ENCODE measurements around the gene POLR3K. TPM values are rescaled to one million over a fixed set of nuclear protein-coding genes. Genes with fewer than 3 reads are reported as not detected.

POLR3K gene
- polyA plus RNA-seq, 2 of the 4 experiments (the other 2 are of a cell fraction) = 47.6 to 50.9 TPM

DNA sequence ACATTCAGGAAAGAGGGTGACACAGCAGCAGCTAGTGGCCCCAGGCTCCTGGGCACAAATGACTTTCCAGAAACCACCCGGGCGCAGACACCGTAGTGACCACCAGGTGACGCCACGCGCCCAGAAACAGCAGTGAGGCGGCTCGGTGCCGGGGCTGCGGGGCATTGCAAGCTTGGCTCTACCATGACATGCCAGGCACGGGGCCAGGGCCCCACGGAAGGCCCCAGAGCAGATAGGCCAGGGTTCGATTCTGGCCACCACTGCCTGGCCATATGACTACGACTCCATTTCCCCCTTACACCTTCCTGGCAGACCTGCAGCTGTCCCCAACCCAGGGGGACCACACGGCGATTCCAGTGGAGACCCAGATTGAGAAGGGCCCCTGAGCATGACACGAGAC is 12.3 kb upstream of the POLR3K start:
- H3K4me1 ChIP-seq = no peaks in the 10 kb centered on the region; the same call in 2 of the 3 replicates
- H3K4me2 ChIP-seq = no peak overlapping the region
- WGBS (ENCODE audit: missing lambda C conversion rate) = 33% methylated on average over 8 of the region's 17 CpGs
- ChIA-PET CTCF (interaction anchor here (0.6 to 25.2 kb wide), 53 partner anchors 9 to 590 kb away, joined by 3 to 718 read pairs (median 5); partner anchors contain the start of genes AXIN1, DECR2, HBQ1 and MPG), POLR2A (interaction anchor here (0.7 to 1.1 kb wide), 2 partner anchors 11 to 13 kb away, joined by 3 read pairs; partner anchors contain the start of gene POLR3K)
- TF ChIP-seq BHLHE40 (IDR thresholded peaks at IDR 0.05; ENCODE audit: low read depth, low read length) = no peak
- no peak for TF ChIP-seq RARB (CRISPR knock-in tag; IDR thresholded peaks at IDR 0.05)
- no peak for TF ChIP-seq MAZ (IDR thresholded peaks at IDR 0.05; ENCODE audit: borderline replicate concordance, low read depth, low read length)
- no peak for TF ChIP-seq FOXS1 (CRISPR knock-in tag; IDR thresholded peaks at IDR 0.05)
- peak; percentile 93 for TF ChIP-seq SMC3 (IDR thresholded peaks at IDR 0.05)
- no peak for TF ChIP-seq KDM1A (IDR thresholded peaks at IDR 0.05; ENCODE audit: low read depth)
- TF ChIP-seq ZNF302 (CRISPR knock-in tag; IDR thresholded peaks at IDR 0.05) = no peak
- TF ChIP-seq TFCP2L1 (CRISPR knock-in tag; IDR thresholded peaks at IDR 0.05) = no peak
- no peak for TF ChIP-seq FOSB (CRISPR knock-in tag; IDR thresholded peaks at IDR 0.05)
- no peak for TF ChIP-seq CHD2 (IDR thresholded peaks at IDR 0.05; ENCODE audit: low read length, partially characterized antibody)
- TF ChIP-seq RAD21 (conservative IDR thresholded peaks at IDR 0.05 in 1 of 2, IDR thresholded peaks at IDR 0.05 in 1 of 2) = peak; percentile 97 to 98
- no peak for TF ChIP-seq RNF2 (IDR thresholded peaks at IDR 0.05; ENCODE audit: borderline replicate concordance, low read depth)
- TF ChIP-seq RFX5 (IDR thresholded peaks at IDR 0.05) = no peak
- TF ChIP-seq HOXB13 (CRISPR knock-in tag; IDR thresholded peaks at IDR 0.05; ENCODE audit: low read depth) = no peak
- TF ChIP-seq, protein P1, sequence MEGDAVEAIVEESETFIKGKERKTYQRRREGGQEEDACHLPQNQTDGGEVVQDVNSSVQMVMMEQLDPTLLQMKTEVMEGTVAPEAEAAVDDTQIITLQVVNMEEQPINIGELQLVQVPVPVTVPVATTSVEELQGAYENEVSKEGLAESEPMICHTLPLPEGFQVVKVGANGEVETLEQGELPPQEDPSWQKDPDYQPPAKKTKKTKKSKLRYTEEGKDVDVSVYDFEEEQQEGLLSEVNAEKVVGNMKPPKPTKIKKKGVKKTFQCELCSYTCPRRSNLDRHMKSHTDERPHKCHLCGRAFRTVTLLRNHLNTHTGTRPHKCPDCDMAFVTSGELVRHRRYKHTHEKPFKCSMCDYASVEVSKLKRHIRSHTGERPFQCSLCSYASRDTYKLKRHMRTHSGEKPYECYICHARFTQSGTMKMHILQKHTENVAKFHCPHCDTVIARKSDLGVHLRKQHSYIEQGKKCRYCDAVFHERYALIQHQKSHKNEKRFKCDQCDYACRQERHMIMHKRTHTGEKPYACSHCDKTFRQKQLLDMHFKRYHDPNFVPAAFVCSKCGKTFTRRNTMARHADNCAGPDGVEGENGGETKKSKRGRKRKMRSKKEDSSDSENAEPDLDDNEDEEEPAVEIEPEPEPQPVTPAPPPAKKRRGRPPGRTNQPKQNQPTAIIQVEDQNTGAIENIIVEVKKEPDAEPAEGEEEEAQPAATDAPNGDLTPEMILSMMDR (IDR thresholded peaks at IDR 0.05) = peak; percentile 92
- TF ChIP-seq, protein P2, sequence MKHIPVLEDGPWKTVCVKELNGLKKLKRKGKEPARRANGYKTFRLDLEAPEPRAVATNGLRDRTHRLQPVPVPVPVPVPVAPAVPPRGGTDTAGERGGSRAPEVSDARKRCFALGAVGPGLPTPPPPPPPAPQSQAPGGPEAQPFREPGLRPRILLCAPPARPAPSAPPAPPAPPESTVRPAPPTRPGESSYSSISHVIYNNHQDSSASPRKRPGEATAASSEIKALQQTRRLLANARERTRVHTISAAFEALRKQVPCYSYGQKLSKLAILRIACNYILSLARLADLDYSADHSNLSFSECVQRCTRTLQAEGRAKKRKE (CRISPR knock-in tag; IDR thresholded peaks at IDR 0.05; ENCODE audit: low read depth) = no peak
- TF ChIP-seq NPAS2 (CRISPR knock-in tag; IDR thresholded peaks at IDR 0.05; ENCODE audit: borderline replicate concordance) = no peak
- TF ChIP-seq PHF8 (IDR thresholded peaks at IDR 0.05; ENCODE audit: borderline replicate concordance, low read depth) = no peak
- TF ChIP-seq, protein P3, sequence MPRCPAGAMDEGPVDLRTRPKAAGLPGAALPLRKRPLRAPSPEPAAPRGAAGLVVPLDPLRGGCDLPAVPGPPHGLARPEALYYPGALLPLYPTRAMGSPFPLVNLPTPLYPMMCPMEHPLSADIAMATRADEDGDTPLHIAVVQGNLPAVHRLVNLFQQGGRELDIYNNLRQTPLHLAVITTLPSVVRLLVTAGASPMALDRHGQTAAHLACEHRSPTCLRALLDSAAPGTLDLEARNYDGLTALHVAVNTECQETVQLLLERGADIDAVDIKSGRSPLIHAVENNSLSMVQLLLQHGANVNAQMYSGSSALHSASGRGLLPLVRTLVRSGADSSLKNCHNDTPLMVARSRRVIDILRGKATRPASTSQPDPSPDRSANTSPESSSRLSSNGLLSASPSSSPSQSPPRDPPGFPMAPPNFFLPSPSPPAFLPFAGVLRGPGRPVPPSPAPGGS (IDR thresholded peaks at IDR 0.05) = no peak
- TF ChIP-seq, protein P4, sequence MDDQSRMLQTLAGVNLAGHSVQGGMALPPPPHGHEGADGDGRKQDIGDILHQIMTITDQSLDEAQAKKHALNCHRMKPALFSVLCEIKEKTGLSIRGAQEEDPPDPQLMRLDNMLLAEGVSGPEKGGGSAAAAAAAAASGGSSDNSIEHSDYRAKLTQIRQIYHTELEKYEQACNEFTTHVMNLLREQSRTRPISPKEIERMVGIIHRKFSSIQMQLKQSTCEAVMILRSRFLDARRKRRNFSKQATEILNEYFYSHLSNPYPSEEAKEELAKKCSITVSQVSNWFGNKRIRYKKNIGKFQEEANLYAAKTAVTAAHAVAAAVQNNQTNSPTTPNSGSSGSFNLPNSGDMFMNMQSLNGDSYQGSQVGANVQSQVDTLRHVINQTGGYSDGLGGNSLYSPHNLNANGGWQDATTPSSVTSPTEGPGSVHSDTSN (IDR thresholded peaks at IDR 0.05) = no peak
- TF ChIP-seq ZFP36 (IDR thresholded peaks at IDR 0.05; ENCODE audit: borderline replicate concordance, partially characterized antibody) = no peak
- no peak for TF ChIP-seq EP300 (IDR thresholded peaks at IDR 0.05)
- no peak for TF ChIP-seq CEBPB (IDR thresholded peaks at IDR 0.05)
- TF ChIP-seq, protein P5, sequence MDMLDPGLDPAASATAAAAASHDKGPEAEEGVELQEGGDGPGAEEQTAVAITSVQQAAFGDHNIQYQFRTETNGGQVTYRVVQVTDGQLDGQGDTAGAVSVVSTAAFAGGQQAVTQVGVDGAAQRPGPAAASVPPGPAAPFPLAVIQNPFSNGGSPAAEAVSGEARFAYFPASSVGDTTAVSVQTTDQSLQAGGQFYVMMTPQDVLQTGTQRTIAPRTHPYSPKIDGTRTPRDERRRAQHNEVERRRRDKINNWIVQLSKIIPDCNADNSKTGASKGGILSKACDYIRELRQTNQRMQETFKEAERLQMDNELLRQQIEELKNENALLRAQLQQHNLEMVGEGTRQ (IDR thresholded peaks at IDR 0.05) = no peak
- no peak for TF ChIP-seq EHMT2 (IDR thresholded peaks at IDR 0.05; ENCODE audit: low read depth)
- no peak for TF ChIP-seq GATA3 (IDR thresholded peaks at IDR 0.05; ENCODE audit: borderline replicate concordance)
- no peak for TF ChIP-seq JUN (IDR thresholded peaks at IDR 0.05)
- TF ChIP-seq POLR2A (IDR thresholded peaks at IDR 0.05; ENCODE audit: low read length) = no peak
- peak; percentile 16 for TF ChIP-seq MAFK (IDR thresholded peaks at IDR 0.05; ENCODE audit: partially characterized antibody)
- no peak for TF ChIP-seq CBX8 (IDR thresholded peaks at IDR 0.05)
- TF ChIP-seq, protein P6, sequence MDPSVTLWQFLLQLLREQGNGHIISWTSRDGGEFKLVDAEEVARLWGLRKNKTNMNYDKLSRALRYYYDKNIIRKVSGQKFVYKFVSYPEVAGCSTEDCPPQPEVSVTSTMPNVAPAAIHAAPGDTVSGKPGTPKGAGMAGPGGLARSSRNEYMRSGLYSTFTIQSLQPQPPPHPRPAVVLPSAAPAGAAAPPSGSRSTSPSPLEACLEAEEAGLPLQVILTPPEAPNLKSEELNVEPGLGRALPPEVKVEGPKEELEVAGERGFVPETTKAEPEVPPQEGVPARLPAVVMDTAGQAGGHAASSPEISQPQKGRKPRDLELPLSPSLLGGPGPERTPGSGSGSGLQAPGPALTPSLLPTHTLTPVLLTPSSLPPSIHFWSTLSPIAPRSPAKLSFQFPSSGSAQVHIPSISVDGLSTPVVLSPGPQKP (IDR thresholded peaks at IDR 0.05; ENCODE audit: low read depth, low read length) = no peak
- TF ChIP-seq, protein P7, sequence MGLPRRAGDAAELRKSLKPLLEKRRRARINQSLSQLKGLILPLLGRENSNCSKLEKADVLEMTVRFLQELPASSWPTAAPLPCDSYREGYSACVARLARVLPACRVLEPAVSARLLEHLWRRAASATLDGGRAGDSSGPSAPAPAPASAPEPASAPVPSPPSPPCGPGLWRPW (IDR thresholded peaks at IDR 0.05) = no peak
- no peak for TF ChIP-seq RCOR1 (IDR thresholded peaks at IDR 0.05; ENCODE audit: low read depth, low read length)
- TF ChIP-seq, protein P8, sequence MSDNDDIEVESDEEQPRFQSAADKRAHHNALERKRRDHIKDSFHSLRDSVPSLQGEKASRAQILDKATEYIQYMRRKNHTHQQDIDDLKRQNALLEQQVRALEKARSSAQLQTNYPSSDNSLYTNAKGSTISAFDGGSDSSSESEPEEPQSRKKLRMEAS (IDR thresholded peaks at IDR 0.05) = peak; percentile 43
- no peak for TF ChIP-seq TP53 (CRISPR knock-in tag; IDR thresholded peaks at IDR 0.05)
- TF ChIP-seq SREBF2 (IDR thresholded peaks at IDR 0.05) = no peak
- TF ChIP-seq ZC3H11A (IDR thresholded peaks at IDR 0.05) = no peak
- DNase-seq (ENCODE audit: low read depth in 1 of 2, low spot score in 1 of 2) (peak; percentile 79 to 90), FAIRE-seq (peak; percentile 61), ATAC-seq (peak; percentile 76 to 89)
- no peak overlapping the region for H3K4me3 ChIP-seq
- no peak overlapping the region for H3K27ac ChIP-seq
- H3K9me3 ChIP-seq = no peaks in the 10 kb centered on the region
